Mesendoderm (in vitro differentiated cells): Measurements from ENCODE around the gene CACTIN.

Source experiments
- DNase-seq: peaks from one replicate; pipeline ENCODE4 v3.0.0; 2013
- H2AK5ac ChIP-seq: 2 replicates; pipeline ENCODE4 v1.6.1; 2013; ENCODE audit warnings: low read length, inconsistent platforms
- H2BK120ac ChIP-seq: 2 replicates; pipeline ENCODE4 v1.6.1; 2013; ENCODE audit warnings: low read depth, mild to moderate bottlenecking, low read length, moderate library complexity, mixed read lengths
- H2BK15ac ChIP-seq: replicated peaks from 2 replicates; pipeline ENCODE4 v1.6.1; 2013; ENCODE audit warnings: low read depth, mild to moderate bottlenecking, moderate library complexity
- H2BK5ac ChIP-seq: 2 replicates; pipeline ENCODE4 v1.6.1; 2013; ENCODE audit warnings: low read length, inconsistent platforms
- H3K18ac ChIP-seq: 2 replicates; pipeline ENCODE4 v1.6.1; 2013; ENCODE audit warnings: mild to moderate bottlenecking, low read length, mixed read lengths
- H3K23ac ChIP-seq: one replicate; pipeline ENCODE4 v1.6.1; 2013; ENCODE audit warnings: low read length
- H3K27ac ChIP-seq: 2 replicates; pipeline ENCODE4 v1.5.1; 2013; ENCODE audit warnings: low read depth, mild to moderate bottlenecking, inconsistent platforms, low read length, moderate library complexity
- H3K27me3 ChIP-seq: 2 replicates; pipeline ENCODE4 v1.6.1; 2013; ENCODE audit warnings: low read length, control low read depth, mild to moderate bottlenecking, inconsistent platforms; ENCODE audit not compliant: insufficient read depth, poor library complexity
- H3K36me3 ChIP-seq: 2 replicates; pipeline ENCODE4 v1.6.1; 2013; ENCODE audit warnings: low read length, inconsistent platforms; ENCODE audit not compliant: control insufficient read depth, insufficient read depth
- H3K4ac ChIP-seq: one replicate; pipeline ENCODE4 v1.6.1; 2013; ENCODE audit warnings: low read depth, mild to moderate bottlenecking, low read length, moderate library complexity
- H3K4me1 ChIP-seq: 2 replicates; pipeline ENCODE4 v1.6.1; 2013; ENCODE audit warnings: low read depth, low read length, inconsistent platforms; ENCODE audit not compliant: control insufficient read depth
- H3K4me2 ChIP-seq: 2 replicates; pipeline ENCODE4 v1.6.1; 2013; ENCODE audit warnings: low read length
- H3K4me3 ChIP-seq: 2 replicates; pipeline ENCODE4 v1.5.1; 2013; ENCODE audit warnings: mild to moderate bottlenecking, low read length
- H3K56ac ChIP-seq: one replicate; pipeline ENCODE4 v1.6.1; 2013; ENCODE audit warnings: low read length
- H3K79me1 ChIP-seq: 2 replicates; pipeline ENCODE4 v1.6.1; 2013; ENCODE audit warnings: low read length, inconsistent platforms
- H3K79me2 ChIP-seq: 2 replicates; pipeline ENCODE4 v1.6.1; 2013; ENCODE audit warnings: mild to moderate bottlenecking, low read length; ENCODE audit not compliant: control insufficient read depth, insufficient read depth
- H3K9ac ChIP-seq: 2 replicates; pipeline ENCODE4 v1.6.1; 2013; ENCODE audit warnings: low read length, inconsistent platforms
- H4K5ac ChIP-seq: one replicate; pipeline ENCODE4 v1.6.1; 2013; ENCODE audit warnings: low read length
- H4K8ac ChIP-seq: one replicate; pipeline ENCODE4 v1.6.1; 2013; ENCODE audit warnings: low read depth, mild to moderate bottlenecking, control low read depth, low read length, moderate library complexity
- WGBS: extraction: QIAGEN DNeasy Blood & Tissue Kit; methylation state at CpG from one replicate; pipeline ENCODE4 v1.1.7; 2013; ENCODE audit warnings: low lambda C conversion rate, missing lambda C conversion rate; ENCODE audit not compliant: insufficient coverage; ENCODE audit errors: extremely low coverage; 5-methylcytosine and 5-hydroxymethylcytosine counted together

CACTIN gene

DNA sequence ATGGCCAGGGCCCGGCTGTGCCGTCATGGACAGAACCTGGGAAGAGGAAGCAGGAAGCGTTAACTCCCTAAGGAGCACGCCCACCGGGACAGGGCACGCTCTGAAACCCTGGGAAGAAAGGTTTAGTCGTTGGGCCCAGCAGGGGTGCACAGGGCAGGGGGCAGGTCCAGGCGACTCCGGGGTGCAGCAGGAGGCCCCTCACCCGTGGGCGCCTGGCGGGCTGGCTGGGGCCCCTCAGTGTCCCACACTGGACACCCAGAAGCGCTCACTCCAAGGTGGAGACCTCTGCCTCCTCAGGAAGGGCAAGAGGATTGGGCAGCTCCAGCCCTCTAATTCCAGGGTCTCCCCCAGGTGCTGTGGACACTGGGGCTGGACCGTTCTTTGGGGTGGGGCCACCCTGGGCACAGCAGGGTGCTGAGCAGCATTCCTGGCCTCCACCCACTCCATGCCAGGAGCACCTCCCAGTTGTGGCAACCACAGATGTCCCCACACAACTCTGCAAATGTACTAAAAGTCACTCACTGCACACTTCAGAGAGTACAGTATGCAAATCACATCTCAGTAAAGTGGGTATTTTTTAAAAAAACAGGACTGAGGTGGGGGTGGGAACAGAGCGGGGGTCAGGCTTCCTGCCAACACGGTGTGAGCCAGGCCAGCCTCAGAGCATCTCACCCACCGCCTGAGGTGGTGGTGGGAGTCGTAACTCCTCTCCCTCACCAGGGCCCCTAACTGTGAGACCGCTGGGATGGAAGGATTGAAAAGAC lies 38.5 kb upstream of the CACTIN start:
- H3K18ac ChIP-seq, result no peak overlapping the region
- no peak overlapping the region for H2AK5ac ChIP-seq
- peaks cover 2% of the 10 kb centered on the region for H3K36me3 ChIP-seq
- H3K4me3 ChIP-seq, result no peak overlapping the region
- H3K27ac ChIP-seq, result no peak overlapping the region
- H4K5ac ChIP-seq, result no peak overlapping the region
- no peaks in the 10 kb centered on the region for H3K79me1 ChIP-seq
- H3K9ac ChIP-seq, result no peak overlapping the region
- WGBS, result no CpG with 5 or more reads among the region's 19 CpGs
- no peaks in the 10 kb centered on the region for H3K4me1 ChIP-seq
- H3K4me2 ChIP-seq, result no peak overlapping the region
- H3K23ac ChIP-seq, result no peak overlapping the region
- no peak overlapping the region for H3K56ac ChIP-seq
- H3K27me3 ChIP-seq, result no peaks in the 10 kb centered on the region
- H3K4ac ChIP-seq, result no peak overlapping the region
- no peaks in the 10 kb centered on the region for H3K79me2 ChIP-seq
- DNase-seq, result no peak
- no peak overlapping the region for H2BK5ac ChIP-seq
- H2BK15ac ChIP-seq, result no peak overlapping the region
- no peak overlapping the region for H2BK120ac ChIP-seq
- H4K8ac ChIP-seq, result no peak overlapping the region

DNA sequence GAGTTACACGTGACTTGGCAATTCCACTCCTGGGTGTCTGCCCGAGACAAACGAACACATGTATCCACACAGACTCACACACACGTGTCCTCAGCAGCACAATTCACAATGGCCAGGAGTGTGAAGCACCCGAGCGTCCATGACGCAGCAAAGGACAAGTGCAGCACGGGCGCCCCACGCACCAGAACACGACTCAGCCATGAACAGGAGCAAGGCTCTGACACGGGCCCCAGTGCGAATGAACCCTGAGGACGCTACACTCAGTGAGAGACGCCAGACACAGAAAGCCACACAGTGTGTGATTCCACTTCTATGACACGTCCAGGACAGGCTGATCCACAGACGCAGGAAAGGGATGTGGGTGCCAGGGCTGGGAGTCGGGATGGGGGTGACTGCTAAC lies 37.2 kb upstream of the CACTIN start:
- Histone ChIP-seq H3K9ac (no peak overlapping the region), H3K4me1 (no peaks in the 10 kb centered on the region), H2BK120ac (no peak overlapping the region), H3K79me1 (no peaks in the 10 kb centered on the region), H3K56ac (no peak overlapping the region), H3K27ac (no peak overlapping the region), H3K4me3 (no peak overlapping the region), H3K27me3 (no peaks in the 10 kb centered on the region), H3K79me2 (no peaks in the 10 kb centered on the region), H4K8ac (no peak overlapping the region), H3K4ac (no peak overlapping the region), H3K4me2 (no peak overlapping the region), H3K23ac (no peak overlapping the region), H2BK5ac (no peak overlapping the region), H4K5ac (no peak overlapping the region), H2AK5ac (no peak overlapping the region), H2BK15ac (no peak overlapping the region), H3K36me3 (peaks cover 2% of the 10 kb centered on the region), H3K18ac (no peak overlapping the region)
- WGBS, result no CpG with 5 or more reads among the region's 18 CpGs
- DNase-seq, result no peak

DNA sequence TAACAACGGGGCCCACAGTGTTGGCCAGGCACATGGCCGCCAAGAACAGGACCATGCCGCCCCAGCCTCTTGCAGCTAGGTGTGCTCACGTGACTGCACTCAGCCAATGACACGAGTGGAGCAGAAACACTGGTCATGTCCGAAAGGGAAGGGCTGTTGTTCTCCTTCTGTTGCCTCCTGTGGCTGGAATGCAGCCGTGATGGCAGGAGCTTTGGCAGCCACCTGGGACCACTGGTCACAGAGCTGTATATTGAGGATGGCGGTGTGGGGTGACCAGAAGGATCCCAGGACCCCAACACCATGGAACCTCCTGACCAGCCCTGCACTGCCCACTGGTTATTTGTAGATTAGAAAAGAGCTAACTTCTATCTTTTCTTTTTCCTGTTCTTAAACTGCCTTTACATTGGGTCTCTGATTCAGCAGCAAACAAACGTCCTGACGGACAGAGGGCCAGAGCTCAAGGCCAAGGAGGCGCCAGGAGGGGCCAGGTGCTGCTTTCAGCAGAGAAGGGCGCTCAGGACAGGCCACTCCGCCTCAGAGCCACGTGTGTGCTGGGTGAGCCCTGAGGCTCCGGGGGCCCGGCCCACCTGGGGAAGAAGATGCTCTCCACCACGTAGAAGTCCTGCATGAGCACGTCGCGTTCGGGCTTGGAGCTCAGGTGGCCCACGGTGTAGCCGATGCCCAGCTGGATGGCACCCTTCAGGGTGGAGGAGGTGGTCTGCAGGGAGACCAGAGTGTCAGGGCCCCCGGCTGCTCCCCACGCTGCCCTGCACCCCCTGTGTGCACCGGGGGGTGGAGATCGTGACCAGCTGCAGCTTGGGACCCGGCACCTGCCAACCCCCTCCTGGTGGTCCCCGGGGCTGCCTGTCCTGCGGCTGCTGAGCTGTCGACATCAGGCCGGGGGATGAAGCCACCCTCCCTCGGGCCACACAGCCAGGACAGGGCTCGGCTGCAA lies 35.0 kb upstream of the CACTIN start:
- Histone ChIP-seq H3K27ac (no peak overlapping the region), H3K56ac (no peak overlapping the region), H2BK120ac (no peak overlapping the region), H2BK15ac (no peak overlapping the region), H3K4me3 (no peak overlapping the region), H3K36me3 (peaks cover 2% of the 10 kb centered on the region), H4K8ac (no peak overlapping the region), H3K18ac (no peak overlapping the region), H3K23ac (no peak overlapping the region), H2AK5ac (no peak overlapping the region), H3K4ac (no peak overlapping the region), H2BK5ac (no peak overlapping the region), H4K5ac (no peak overlapping the region), H3K9ac (no peak overlapping the region), H3K4me2 (no peak overlapping the region), H3K79me1 (no peaks in the 10 kb centered on the region), H3K27me3 (no peaks in the 10 kb centered on the region), H3K4me1 (no peaks in the 10 kb centered on the region), H3K79me2 (no peaks in the 10 kb centered on the region)
- peak; percentile 23 for DNase-seq
- WGBS, result no CpG with 5 or more reads among the region's 34 CpGs

DNA sequence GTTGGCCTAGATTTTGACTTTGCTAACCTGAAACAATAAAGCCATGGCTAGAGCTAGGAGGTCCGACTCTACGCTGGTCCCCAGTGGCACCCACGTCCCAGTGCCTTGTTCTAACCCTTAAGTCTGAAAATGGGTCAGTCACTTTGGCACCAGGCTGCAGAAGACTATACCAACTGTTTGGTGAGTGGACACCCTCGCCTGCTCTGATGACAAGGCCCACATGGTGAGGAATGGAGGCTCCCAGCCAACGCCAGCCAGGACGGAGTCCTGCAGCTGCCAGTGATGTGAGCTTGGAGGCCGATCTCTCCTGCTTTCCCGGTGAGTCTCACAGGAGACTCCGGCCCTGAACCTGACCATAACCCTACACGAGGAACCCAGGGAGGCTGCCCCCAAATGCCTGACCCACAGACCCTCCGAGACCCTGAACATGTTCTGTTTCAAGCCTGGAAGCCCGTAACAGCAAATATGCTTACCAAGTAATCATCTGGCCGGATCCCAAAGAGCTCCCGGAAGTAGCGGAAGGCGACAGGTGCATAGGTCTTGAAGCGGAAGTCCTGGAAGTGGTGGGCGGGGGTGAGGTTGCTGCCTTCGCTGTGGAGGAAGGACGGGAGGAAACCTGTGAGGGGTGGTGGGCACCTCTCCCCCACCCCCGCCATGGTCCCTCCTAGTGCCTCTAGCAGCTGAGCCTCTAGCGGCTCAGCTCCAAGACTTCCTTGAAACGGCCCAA lies 34.1 kb upstream of the CACTIN start:
- H3K4me2 ChIP-seq, result no peak overlapping the region
- no peaks in the 10 kb centered on the region for H3K79me1 ChIP-seq
- no peak overlapping the region for H2BK15ac ChIP-seq
- H3K23ac ChIP-seq, result no peak overlapping the region
- no peaks in the 10 kb centered on the region for H3K79me2 ChIP-seq
- H2BK5ac ChIP-seq, result no peak overlapping the region
- H2AK5ac ChIP-seq, result no peak overlapping the region
- no peak overlapping the region for H3K56ac ChIP-seq
- H3K27me3 ChIP-seq, result no peaks in the 10 kb centered on the region
- no CpG with 5 or more reads among the region's 23 CpGs for WGBS
- H3K4me1 ChIP-seq, result no peaks in the 10 kb centered on the region
- no peak overlapping the region for H3K18ac ChIP-seq
- H3K27ac ChIP-seq, result no peak overlapping the region
- H4K5ac ChIP-seq, result no peak overlapping the region
- no peak overlapping the region for H3K4me3 ChIP-seq
- no peak overlapping the region for H4K8ac ChIP-seq
- no peak for DNase-seq
- peaks cover 2% of the 10 kb centered on the region for H3K36me3 ChIP-seq
- no peak overlapping the region for H3K4ac ChIP-seq
- H2BK120ac ChIP-seq, result no peak overlapping the region
- no peak overlapping the region for H3K9ac ChIP-seq

DNA sequence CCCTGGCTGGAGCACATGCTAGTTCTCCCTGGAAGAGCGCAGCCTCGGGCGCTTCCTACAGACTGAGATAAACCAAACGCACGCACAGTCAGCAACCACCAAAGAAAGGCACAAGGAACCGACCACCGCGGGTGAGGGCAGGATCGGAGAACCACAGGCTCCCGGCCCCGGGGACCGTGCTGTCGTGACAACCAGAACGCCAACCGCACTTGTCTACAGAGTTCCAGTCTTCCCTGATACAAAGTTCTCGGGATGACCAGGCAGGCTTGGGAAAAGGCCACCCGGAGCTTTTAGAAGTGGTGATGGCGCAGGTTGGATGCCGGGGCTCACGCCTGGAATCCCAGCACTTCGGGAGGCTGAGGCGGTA lies 33.1 kb upstream of the CACTIN start:
- Histone ChIP-seq H3K18ac (no peak overlapping the region), H3K23ac (no peak overlapping the region), H3K79me1 (no peaks in the 10 kb centered on the region), H3K4ac (no peak overlapping the region), H2BK5ac (no peak overlapping the region), H4K8ac (no peak overlapping the region), H3K27me3 (no peaks in the 10 kb centered on the region), H4K5ac (no peak overlapping the region), H3K36me3 (peaks cover 2% of the 10 kb centered on the region), H3K79me2 (no peaks in the 10 kb centered on the region), H3K4me3 (no peak overlapping the region), H3K4me1 (no peaks in the 10 kb centered on the region), H3K4me2 (no peak overlapping the region), H3K9ac (no peak overlapping the region), H2AK5ac (no peak overlapping the region), H2BK15ac (no peak overlapping the region), H3K56ac (no peak overlapping the region), H2BK120ac (no peak overlapping the region), H3K27ac (no peak overlapping the region)
- DNase-seq, result no peak
- no CpG with 5 or more reads among the region's 22 CpGs for WGBS
